ENCODE results near the gene MCF2L2.

MCF2L2 gene

GRCh38 chr3:183353421-183353820 lies 75.0 kb downstream of the MCF2L2 start:
- no peaks in the 10 kb centered on the region for H3K79me2 ChIP-seq (ENCODE audit: insufficient read depth, low read depth)
- H2AFZ ChIP-seq (ENCODE audit: low read depth), result no peak overlapping the region
- H3K27ac ChIP-seq, result no peak overlapping the region
- TF ChIP-seq, protein P1, sequence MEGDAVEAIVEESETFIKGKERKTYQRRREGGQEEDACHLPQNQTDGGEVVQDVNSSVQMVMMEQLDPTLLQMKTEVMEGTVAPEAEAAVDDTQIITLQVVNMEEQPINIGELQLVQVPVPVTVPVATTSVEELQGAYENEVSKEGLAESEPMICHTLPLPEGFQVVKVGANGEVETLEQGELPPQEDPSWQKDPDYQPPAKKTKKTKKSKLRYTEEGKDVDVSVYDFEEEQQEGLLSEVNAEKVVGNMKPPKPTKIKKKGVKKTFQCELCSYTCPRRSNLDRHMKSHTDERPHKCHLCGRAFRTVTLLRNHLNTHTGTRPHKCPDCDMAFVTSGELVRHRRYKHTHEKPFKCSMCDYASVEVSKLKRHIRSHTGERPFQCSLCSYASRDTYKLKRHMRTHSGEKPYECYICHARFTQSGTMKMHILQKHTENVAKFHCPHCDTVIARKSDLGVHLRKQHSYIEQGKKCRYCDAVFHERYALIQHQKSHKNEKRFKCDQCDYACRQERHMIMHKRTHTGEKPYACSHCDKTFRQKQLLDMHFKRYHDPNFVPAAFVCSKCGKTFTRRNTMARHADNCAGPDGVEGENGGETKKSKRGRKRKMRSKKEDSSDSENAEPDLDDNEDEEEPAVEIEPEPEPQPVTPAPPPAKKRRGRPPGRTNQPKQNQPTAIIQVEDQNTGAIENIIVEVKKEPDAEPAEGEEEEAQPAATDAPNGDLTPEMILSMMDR (conservative IDR thresholded peaks at IDR 0.05; ENCODE audit: low read depth, low read length), result no peak
- H3K4me3 ChIP-seq (IDR thresholded peaks at IDR 0.05; ENCODE audit: insufficient read depth, low read depth, low read length), result no peak overlapping the region
- no peak overlapping the region for H3K9ac ChIP-seq
- H3K36me3 ChIP-seq (ENCODE audit: insufficient read depth), result no peaks in the 10 kb centered on the region
- H3K4me1 ChIP-seq (ENCODE audit: low read depth, poor library complexity, severe bottlenecking), result no peaks in the 10 kb centered on the region
- no peak overlapping the region for H3K4me2 ChIP-seq
- no peaks in the 10 kb centered on the region for H4K20me1 ChIP-seq (ENCODE audit: insufficient read depth)
- no peaks in the 10 kb centered on the region for H3K27me3 ChIP-seq (ENCODE audit: insufficient read depth, low read depth)

GRCh38 chr3:183350164-183350563 lies 78.3 kb downstream of the MCF2L2 start:
- H3K4me2 ChIP-seq, result no peak overlapping the region
- H3K79me2 ChIP-seq (ENCODE audit: insufficient read depth, low read depth), result no peaks in the 10 kb centered on the region
- no peaks in the 10 kb centered on the region for H3K36me3 ChIP-seq (ENCODE audit: insufficient read depth)
- no peaks in the 10 kb centered on the region for H3K4me1 ChIP-seq (ENCODE audit: low read depth, poor library complexity, severe bottlenecking)
- no peak overlapping the region for H2AFZ ChIP-seq (ENCODE audit: low read depth)
- H3K4me3 ChIP-seq (IDR thresholded peaks at IDR 0.05; ENCODE audit: insufficient read depth, low read depth, low read length), result no peak overlapping the region
- TF ChIP-seq, protein P1 (conservative IDR thresholded peaks at IDR 0.05; ENCODE audit: low read depth, low read length), result no peak
- H3K27ac ChIP-seq, result no peak overlapping the region
- no peak overlapping the region for H3K9ac ChIP-seq
- H4K20me1 ChIP-seq (ENCODE audit: insufficient read depth), result no peaks in the 10 kb centered on the region
- H3K27me3 ChIP-seq (ENCODE audit: insufficient read depth, low read depth), result no peaks in the 10 kb centered on the region

- no peak overlapping the region for H2AFZ ChIP-seq (ENCODE audit: low read depth)
- H3K4me3 ChIP-seq (IDR thresholded peaks at IDR 0.05; ENCODE audit: insufficient read depth, low read depth, low read length), result no peak overlapping the region
- no peak overlapping the region for H3K4me2 ChIP-seq
- no peaks in the 10 kb centered on the region for H4K20me1 ChIP-seq (ENCODE audit: insufficient read depth)
- H3K27ac ChIP-seq, result no peak overlapping the region
- no peaks in the 10 kb centered on the region for H3K27me3 ChIP-seq (ENCODE audit: insufficient read depth, low read depth)
- no peaks in the 10 kb centered on the region for H3K79me2 ChIP-seq (ENCODE audit: insufficient read depth, low read depth)
- TF ChIP-seq, protein P1 (conservative IDR thresholded peaks at IDR 0.05; ENCODE audit: low read depth, low read length), result no peak
- no peaks in the 10 kb centered on the region for H3K36me3 ChIP-seq (ENCODE audit: insufficient read depth)
- no peak overlapping the region for H3K9ac ChIP-seq
- no peaks in the 10 kb centered on the region for H3K4me1 ChIP-seq (ENCODE audit: low read depth, poor library complexity, severe bottlenecking)
These were observed 78.8 kb downstream of the MCF2L2 start for GRCh38 chr3:183349421-183350157.

DNA sequence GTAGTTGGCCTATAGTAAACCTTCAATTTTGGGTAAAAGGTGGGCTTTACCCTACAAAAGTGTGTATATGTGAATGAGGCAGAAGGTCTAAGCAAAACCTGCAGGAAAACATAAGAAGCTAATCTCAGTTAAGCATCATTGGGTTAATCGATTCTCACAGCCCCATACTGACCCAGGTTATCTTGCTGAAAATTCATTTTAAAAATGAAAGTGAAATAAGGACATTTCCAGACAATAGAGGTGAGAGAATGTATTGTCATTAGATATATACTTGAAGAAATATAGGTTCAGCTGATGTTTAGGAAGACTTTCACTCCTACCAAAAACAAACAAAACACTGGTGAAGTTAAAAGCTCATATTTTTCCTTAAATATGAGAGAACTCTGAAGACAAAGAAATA lies 85.6 kb downstream of the MCF2L2 start:
- TF ChIP-seq, protein P1 (conservative IDR thresholded peaks at IDR 0.05; ENCODE audit: low read depth, low read length), result no peak
- no peaks in the 10 kb centered on the region for H3K27me3 ChIP-seq (ENCODE audit: insufficient read depth, low read depth)
- no peak overlapping the region for H3K9ac ChIP-seq
- no peak overlapping the region for H3K4me3 ChIP-seq (IDR thresholded peaks at IDR 0.05; ENCODE audit: insufficient read depth, low read depth, low read length)
- no peak overlapping the region for H2AFZ ChIP-seq (ENCODE audit: low read depth)
- no peak overlapping the region for H3K4me2 ChIP-seq
- H3K36me3 ChIP-seq (ENCODE audit: insufficient read depth), result no peaks in the 10 kb centered on the region
- H3K79me2 ChIP-seq (ENCODE audit: insufficient read depth, low read depth), result no peaks in the 10 kb centered on the region
- H3K27ac ChIP-seq, result no peak overlapping the region
- peaks cover 6% of the 10 kb centered on the region for H3K4me1 ChIP-seq (ENCODE audit: low read depth, poor library complexity, severe bottlenecking)
- no peaks in the 10 kb centered on the region for H4K20me1 ChIP-seq (ENCODE audit: insufficient read depth)
